Keratinocyte (primary cell): ENCODE results near the gene ZFPM1. TPM values are rescaled to one million over a fixed set of nuclear protein-coding genes. Genes with fewer than 3 reads are reported as not detected.

Experiments used
- DNase-seq: peaks from one replicate; pipeline ENCODE4 v3.0.0-alpha.2; 2011; ENCODE audit warnings: low read depth, missing footprints, low spot score
- FAIRE-seq: peaks from 2 replicates; lab custom pipeline; 2011; peaks lifted over from hg19 to GRCh38; lab: Jason Lieb, UNC
- H2AFZ ChIP-seq: 2 replicates; pipeline ENCODE4 v1.6.0; 2012; ENCODE audit warnings: low read length, control low read depth, inconsistent platforms; ENCODE audit not compliant: control insufficient read depth
- H3K27ac ChIP-seq: 2 replicates; pipeline ENCODE4 v1.5.1; 2011; ENCODE audit warnings: low read length; ENCODE audit not compliant: control insufficient read depth, insufficient read depth
- H3K27me3 ChIP-seq: 3 replicates; pipeline ENCODE4 v1.6.0; 2011; ENCODE audit warnings: low read length; ENCODE audit not compliant: control insufficient read depth, insufficient read depth; ENCODE audit errors: extremely low read depth
- H3K36me3 ChIP-seq, 2 experiments: 2 replicates in 1 of 2; 3 replicates in 1 of 2; pipeline ENCODE4 v1.5.1; 2011; ENCODE audit warnings: low read length in 2 of 2, mild to moderate bottlenecking in 1 of 2; ENCODE audit not compliant: control insufficient read depth in 2 of 2, insufficient read depth in 2 of 2; ENCODE audit errors: extremely low read depth in 1 of 2
- H3K4me1 ChIP-seq: 3 replicates; pipeline ENCODE4 v1.5.1; 2011; ENCODE audit warnings: low read length; ENCODE audit not compliant: control insufficient read depth, insufficient read depth; ENCODE audit errors: extremely low read depth
- H3K4me2 ChIP-seq: 3 replicates; pipeline ENCODE4 v1.6.0; 2011; ENCODE audit warnings: low read depth, low read length; ENCODE audit not compliant: control insufficient read depth, insufficient read depth; ENCODE audit errors: extremely low read depth
- H3K4me3 ChIP-seq, 3 experiments: fragments of 200-600 bp in 1 of 3; sonication (generic) in 1 of 3; 2 replicates in 2 of 3; 3 replicates in 1 of 3; pipeline ENCODE4 v1.5.1; 2011 to 2016; ENCODE audit warnings: low read length in 3 of 3, mild to moderate bottlenecking in 3 of 3, control low read depth in 2 of 3, inconsistent platforms in 1 of 3, low read depth in 1 of 3, mixed read lengths in 1 of 3, mixed run types in 1 of 3, moderate library complexity in 1 of 3; ENCODE audit not compliant: control insufficient read depth in 2 of 3, insufficient read depth in 2 of 3; ENCODE audit errors: extremely low read depth in 1 of 3
- H3K79me2 ChIP-seq: 2 replicates; pipeline ENCODE4 v1.6.0; 2012; ENCODE audit warnings: low read length; ENCODE audit not compliant: control insufficient read depth, insufficient read depth
- H3K9ac ChIP-seq: 3 replicates; pipeline ENCODE4 v1.6.0; 2011; ENCODE audit warnings: low read length; ENCODE audit not compliant: control insufficient read depth, insufficient read depth; ENCODE audit errors: extremely low read depth
- H3K9me1 ChIP-seq: 3 replicates; pipeline ENCODE4 v1.6.0; 2011; ENCODE audit warnings: low read length; ENCODE audit not compliant: control insufficient read depth, insufficient read depth; ENCODE audit errors: extremely low read depth
- H3K9me3 ChIP-seq: 2 replicates; pipeline ENCODE4 v1.5.1; 2012; ENCODE audit warnings: low read depth, low read length; ENCODE audit not compliant: control insufficient read depth
- H4K20me1 ChIP-seq: 3 replicates; pipeline ENCODE4 v1.6.0; 2011; ENCODE audit warnings: low read length; ENCODE audit not compliant: control insufficient read depth, insufficient read depth; ENCODE audit errors: extremely low read depth
- CTCF ChIP-seq, 3 experiments: IDR thresholded peaks in 1 of 3; conservative IDR thresholded peaks in 1 of 3; optimal IDR thresholded peaks in 1 of 3; 2 replicates in 2 of 3; 3 replicates in 1 of 3; pipeline versions ENCODE3 to v1.5.1; 2011; ENCODE audit warnings: low read length in 3 of 3, mild to moderate bottlenecking in 3 of 3, moderate library complexity in 2 of 3, control low read depth in 1 of 3, inconsistent platforms in 1 of 3; ENCODE audit not compliant: insufficient read depth in 2 of 3; ENCODE audit errors: extremely low read depth in 1 of 3
- EZH2 ChIP-seq: IDR thresholded peaks from one replicate; pipeline ENCODE4 v1.6.1; 2012; ENCODE audit warnings: inconsistent platforms, mild to moderate bottlenecking, low read length, moderate library complexity
- dilution Hi-C: fragments of 300-500 bp; cut with MboI; formaldehyde crosslinking; loops from one replicate; pipeline ENCODE4 v1.7.0; 2020; ENCODE audit warnings: low sequenced_read_pairs; ENCODE audit not compliant: extremely low pct_ligation_motif_present
- polyA plus RNA-seq, 5 experiments: library from polyadenylated mRNA; depleted of rRNA in 3 of 5; stranded (reverse) in 3 of 5; stranded (forward) in 1 of 5; unstranded in 1 of 5; fragments of >200 nt; gene quantifications; 1 replicate in 1 of 5; 2 replicates in 3 of 5; 3 replicates in 1 of 5; pipeline versions ENCODE4 v1.2.1 to v1.2.3, GENCODE V29; 2011 to 2012; ENCODE audit warnings: missing spikeins in 2 of 5, low read depth in 1 of 5, low replicate concordance in 1 of 5

Gene ZFPM1
- polyA plus RNA-seq, 1 donor (not counting 4 experiments of a cell fraction or from before 2014, with no cell fraction given) = 0.42 TPM

DNA sequence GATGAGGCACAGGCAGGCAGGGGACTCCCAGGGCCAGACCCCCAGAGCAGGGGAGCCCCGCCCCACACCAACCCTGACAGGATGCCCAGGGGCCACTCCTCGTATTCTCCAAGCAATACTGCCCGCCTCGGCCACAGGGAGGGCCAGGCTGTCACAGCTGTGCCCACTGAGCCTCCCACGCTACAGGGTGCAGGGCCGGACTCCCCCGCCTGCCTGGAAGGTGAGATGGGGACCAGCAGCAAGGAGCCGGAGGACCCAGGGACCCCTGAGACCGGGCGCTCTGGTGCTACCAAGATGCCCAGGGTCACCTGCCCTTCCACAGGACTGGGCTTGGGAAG is 18.8 kb upstream of the ZFPM1 start:
- Histone ChIP-seq H3K9ac (no peak overlapping the region), H3K79me2 (no peaks in the 10 kb centered on the region), H3K27me3 (peaks cover 62% of the 10 kb centered on the region), H3K9me1 (no peaks in the 10 kb centered on the region), H2AFZ (no peak overlapping the region), H3K4me1 (no peaks in the 10 kb centered on the region), H3K9me3 (no peaks in the 10 kb centered on the region), H3K36me3 (no peaks in the 10 kb centered on the region), H3K4me2 (no peak overlapping the region), H4K20me1 (peaks cover 2% of the 10 kb centered on the region), H3K4me3 (no peak overlapping the region), H3K27ac (no peak overlapping the region)
- no peak for DNase-seq
- dilution Hi-C loops = no loop called here
- TF ChIP-seq CTCF (optimal IDR thresholded peaks at IDR 0.05 in 1 of 3, IDR thresholded peaks at IDR 0.05 in 1 of 3, conservative IDR thresholded peaks at IDR 0.05 in 1 of 3; ENCODE audit: extremely low read depth in 1 of 3, insufficient read depth in 2 of 3, low read length in 3 of 3) (no peak), EZH2 (no peak)
- no peak for FAIRE-seq

GRCh38 chr16:88434746-88435145 is 18.3 kb upstream of the ZFPM1 start:
- FAIRE-seq (no peak), DNase-seq (no peak)
- no peaks in the 10 kb centered on the region for H3K9me1 ChIP-seq
- TF ChIP-seq CTCF (optimal IDR thresholded peaks at IDR 0.05 in 1 of 3, IDR thresholded peaks at IDR 0.05 in 1 of 3, conservative IDR thresholded peaks at IDR 0.05 in 1 of 3; ENCODE audit: extremely low read depth in 1 of 3, insufficient read depth in 2 of 3, low read length in 3 of 3) (no peak), EZH2 (no peak)
- H3K4me1 ChIP-seq = no peaks in the 10 kb centered on the region
- no peaks in the 10 kb centered on the region for H3K36me3 ChIP-seq
- peaks cover 2% of the 10 kb centered on the region for H4K20me1 ChIP-seq
- no peaks in the 10 kb centered on the region for H3K79me2 ChIP-seq
- no peak overlapping the region for H3K27ac ChIP-seq
- H2AFZ ChIP-seq = no peak overlapping the region
- no peak overlapping the region for H3K4me3 ChIP-seq
- H3K9ac ChIP-seq = no peak overlapping the region
- dilution Hi-C loops = no loop called here
- no peak overlapping the region for H3K4me2 ChIP-seq
- peaks cover 58% of the 10 kb centered on the region for H3K27me3 ChIP-seq
- H3K9me3 ChIP-seq = no peaks in the 10 kb centered on the region
